ENCODE measurements around the gene CYP3A7.
"Not testable (repeated sequence)": the region's sequence is repeated elsewhere in the genome, so short reads cannot be mapped to it uniquely, and the experiment has no call there.

CYP3A7 gene

DNA sequence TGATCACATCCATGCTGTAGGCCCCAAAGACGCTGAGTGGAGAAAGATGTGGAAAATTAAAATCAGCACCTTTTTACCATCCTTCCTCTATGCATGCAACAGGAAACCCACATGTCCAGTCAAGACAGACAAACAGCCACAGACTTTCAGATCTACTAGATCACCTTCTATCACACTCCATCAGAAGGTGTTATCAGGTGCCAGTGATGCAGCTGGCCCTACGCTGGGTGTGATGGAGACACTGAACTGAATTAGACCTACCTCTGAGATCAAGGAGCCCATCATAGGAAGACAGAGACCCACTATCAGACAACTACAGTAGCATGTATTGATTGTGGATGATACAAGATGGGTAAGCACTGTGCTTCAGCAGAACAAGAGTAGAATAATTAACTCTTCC lies 33.5 kb upstream of the CYP3A7 start:
- Histone ChIP-seq H3K9me3 (ENCODE audit: low read depth, low read length) (no peaks in the 10 kb centered on the region), H3K4me3 (no peak overlapping the region), H3K9ac (ENCODE audit: insufficient read length) (no peak overlapping the region), H3K27ac (no peak overlapping the region), H3K36me3 (ENCODE audit: insufficient read depth, low read length) (no peaks in the 10 kb centered on the region)
- TF ChIP-seq POLR2AphosphoS5 (IDR thresholded peaks at IDR 0.05; ENCODE audit: borderline replicate concordance, low read depth, low read length): no peak
- TF ChIP-seq FOXP2 (optimal IDR thresholded peaks at IDR 0.05; ENCODE audit: control extremely low read depth, extremely low read length, insufficient read depth): no peak
- TF ChIP-seq EZH2 (IDR thresholded peaks at IDR 0.05): no peak
- no peak for DNase-seq (ENCODE audit: low read depth, low spot score)

DNA sequence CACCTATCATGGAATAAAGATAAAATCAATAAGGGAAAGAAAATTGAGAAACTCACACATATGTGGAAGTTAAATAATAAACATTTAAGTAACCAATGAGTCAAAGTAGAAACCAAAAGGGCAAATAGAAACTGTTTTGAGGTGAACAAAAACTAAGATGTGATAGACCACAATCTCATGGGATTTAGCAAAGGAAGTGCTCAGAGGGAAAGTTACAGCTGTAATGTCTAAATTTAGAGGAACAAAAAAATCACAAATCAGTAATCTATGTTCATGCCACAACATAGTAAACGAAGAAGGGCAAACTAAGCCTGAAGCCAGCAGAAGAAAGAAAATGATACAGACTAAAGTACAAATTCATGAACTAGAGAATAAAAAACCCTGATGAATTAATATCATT lies 32.7 kb upstream of the CYP3A7 start:
- H3K9ac ChIP-seq (ENCODE audit: insufficient read length): no peak overlapping the region
- no peaks in the 10 kb centered on the region for H3K36me3 ChIP-seq (ENCODE audit: insufficient read depth, low read length)
- DNase-seq (ENCODE audit: low read depth, low spot score): no peak
- TF ChIP-seq EZH2 (IDR thresholded peaks at IDR 0.05) (no peak), FOXP2 (optimal IDR thresholded peaks at IDR 0.05; ENCODE audit: control extremely low read depth, extremely low read length, insufficient read depth) (no peak), POLR2AphosphoS5 (IDR thresholded peaks at IDR 0.05; ENCODE audit: borderline replicate concordance, low read depth, low read length) (no peak)
- no peak overlapping the region for H3K27ac ChIP-seq
- no peak overlapping the region for H3K4me3 ChIP-seq
- no peaks in the 10 kb centered on the region for H3K9me3 ChIP-seq (ENCODE audit: low read depth, low read length)

DNA sequence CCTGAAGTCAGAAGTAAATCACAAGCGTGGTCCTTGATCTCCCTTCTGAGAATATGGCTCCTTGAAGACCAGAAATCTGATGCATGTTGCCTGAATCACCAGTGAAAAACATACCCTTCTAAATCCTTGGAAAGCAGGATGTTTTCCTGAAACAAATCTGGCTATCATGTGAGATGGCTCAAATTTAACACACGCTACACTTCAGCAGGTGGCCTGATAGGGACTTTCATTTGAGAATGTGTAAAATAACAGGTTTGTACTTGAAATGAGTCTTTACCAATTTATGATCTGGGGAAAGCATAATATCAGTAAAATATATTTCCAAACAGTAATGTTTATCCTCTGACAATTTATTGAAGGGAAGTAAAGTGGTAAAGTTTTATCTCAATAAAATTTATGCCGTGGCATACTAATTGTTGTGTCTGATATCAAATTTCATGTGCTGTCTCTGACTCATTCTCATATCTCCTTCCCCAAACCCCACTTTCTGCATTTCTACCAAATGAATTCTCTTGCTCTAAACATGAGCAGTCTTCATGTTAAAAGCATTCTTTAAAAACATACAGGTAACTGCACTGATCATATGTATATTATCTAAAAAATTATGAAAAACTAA lies 31.6 kb upstream of the CYP3A7 start:
- H3K4me3 ChIP-seq: no peak overlapping the region
- no peak overlapping the region for H3K27ac ChIP-seq
- TF ChIP-seq EZH2 (IDR thresholded peaks at IDR 0.05) (no peak), POLR2AphosphoS5 (IDR thresholded peaks at IDR 0.05; ENCODE audit: borderline replicate concordance, low read depth, low read length) (no peak), FOXP2 (optimal IDR thresholded peaks at IDR 0.05; ENCODE audit: control extremely low read depth, extremely low read length, insufficient read depth) (no peak)
- H3K9me3 ChIP-seq (ENCODE audit: low read depth, low read length): no peaks in the 10 kb centered on the region
- no peak overlapping the region for H3K9ac ChIP-seq (ENCODE audit: insufficient read length)
- H3K36me3 ChIP-seq (ENCODE audit: insufficient read depth, low read length): no peaks in the 10 kb centered on the region
- no peak for DNase-seq (ENCODE audit: low read depth, low spot score)

DNA sequence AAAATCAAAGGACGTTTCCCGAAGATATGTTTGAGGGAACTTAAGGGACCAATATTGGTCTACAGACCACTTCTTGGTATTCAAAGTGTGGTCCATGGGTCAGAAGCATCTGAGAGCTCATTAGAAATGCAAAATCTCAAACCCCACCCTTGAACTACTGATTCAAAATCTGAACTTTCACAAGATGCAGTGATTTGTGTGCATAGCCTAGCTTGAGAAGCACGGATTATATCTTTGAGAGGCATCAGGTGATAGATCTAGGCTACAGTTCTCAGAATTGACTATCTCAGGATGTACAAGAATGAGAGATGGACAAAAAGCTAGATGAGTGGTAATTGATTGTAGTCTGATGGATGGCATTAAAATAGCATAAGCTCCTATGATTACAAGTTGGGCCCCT lies 29.5 kb upstream of the CYP3A7 start:
- DNase-seq (ENCODE audit: low read depth, low spot score): no peak
- TF ChIP-seq FOXP2 (optimal IDR thresholded peaks at IDR 0.05; ENCODE audit: control extremely low read depth, extremely low read length, insufficient read depth) (no peak), POLR2AphosphoS5 (IDR thresholded peaks at IDR 0.05; ENCODE audit: borderline replicate concordance, low read depth, low read length) (no peak), EZH2 (IDR thresholded peaks at IDR 0.05) (no peak)
- no peaks in the 10 kb centered on the region for H3K9me3 ChIP-seq (ENCODE audit: low read depth, low read length)
- no peaks in the 10 kb centered on the region for H3K36me3 ChIP-seq (ENCODE audit: insufficient read depth, low read length)
- no peak overlapping the region for H3K9ac ChIP-seq (ENCODE audit: insufficient read length)
- H3K4me3 ChIP-seq: no peak overlapping the region
- no peak overlapping the region for H3K27ac ChIP-seq

DNA sequence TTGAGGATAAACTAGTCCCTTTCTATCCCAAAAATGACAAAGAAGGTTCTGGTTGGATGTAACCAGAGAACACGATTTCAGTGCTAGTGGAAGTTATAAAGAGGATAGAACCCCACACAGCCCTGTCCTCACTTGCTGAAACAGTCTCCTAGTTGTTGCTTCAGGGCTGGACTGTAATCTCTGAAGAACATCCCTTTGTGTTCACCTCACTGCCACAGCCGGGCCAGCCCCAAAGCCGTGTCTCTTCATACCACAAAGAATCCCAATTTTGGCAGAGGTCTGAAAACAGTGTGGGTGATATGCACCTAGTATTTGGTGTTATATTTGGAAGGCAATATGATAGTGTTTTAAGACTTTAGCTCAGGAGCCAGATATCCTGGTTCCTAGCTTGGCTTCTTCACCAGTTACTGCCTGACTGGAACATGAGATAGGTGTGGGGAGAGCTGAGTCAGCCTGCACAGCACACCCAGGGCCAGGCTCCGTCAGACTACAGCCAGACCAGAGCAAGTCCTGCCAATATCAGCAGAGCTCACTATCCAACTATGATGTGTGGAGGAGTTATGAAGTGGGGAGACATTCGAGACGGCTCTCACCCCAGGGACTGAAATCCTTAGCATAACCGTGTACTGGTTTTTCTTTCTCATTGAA lies 27.8 kb upstream of the CYP3A7 start:
- H3K4me3 ChIP-seq: no peak overlapping the region
- TF ChIP-seq FOXP2 (optimal IDR thresholded peaks at IDR 0.05; ENCODE audit: control extremely low read depth, extremely low read length, insufficient read depth): no peak
- no peak for TF ChIP-seq POLR2AphosphoS5 (IDR thresholded peaks at IDR 0.05; ENCODE audit: borderline replicate concordance, low read depth, low read length)
- TF ChIP-seq EZH2 (IDR thresholded peaks at IDR 0.05): no peak
- H3K27ac ChIP-seq: no peak overlapping the region
- H3K9ac ChIP-seq (ENCODE audit: insufficient read length): no peak overlapping the region
- H3K9me3 ChIP-seq (ENCODE audit: low read depth, low read length): no peaks in the 10 kb centered on the region
- H3K36me3 ChIP-seq (ENCODE audit: insufficient read depth, low read length): no peaks in the 10 kb centered on the region
- DNase-seq (ENCODE audit: low read depth, low spot score): no peak

DNA sequence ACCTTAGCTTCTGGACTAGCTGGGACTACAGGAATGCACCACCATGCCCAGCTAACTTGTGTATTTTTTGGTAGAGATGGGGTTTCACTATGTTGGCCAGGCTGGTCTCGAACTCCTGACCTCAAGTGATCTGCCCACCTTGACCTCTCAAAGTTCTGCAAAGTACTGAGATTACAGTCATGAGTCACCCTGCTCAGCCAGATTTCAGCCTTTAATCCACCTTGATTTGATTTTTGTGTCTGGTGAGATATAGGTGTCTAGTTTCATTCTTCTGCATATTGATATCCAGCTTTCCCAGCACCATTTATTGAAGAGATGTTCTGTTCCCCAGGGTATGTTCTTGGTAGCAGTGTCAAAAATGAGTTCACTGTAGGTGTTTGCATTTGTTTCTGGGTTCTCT lies 20.1 kb upstream of the CYP3A7 start:
- no peak overlapping the region for H3K4me3 ChIP-seq
- TF ChIP-seq POLR2AphosphoS5 (IDR thresholded peaks at IDR 0.05; ENCODE audit: borderline replicate concordance, low read depth, low read length): no peak
- no peak for TF ChIP-seq EZH2 (IDR thresholded peaks at IDR 0.05)
- no peak for TF ChIP-seq FOXP2 (optimal IDR thresholded peaks at IDR 0.05; ENCODE audit: control extremely low read depth, extremely low read length, insufficient read depth)

DNA sequence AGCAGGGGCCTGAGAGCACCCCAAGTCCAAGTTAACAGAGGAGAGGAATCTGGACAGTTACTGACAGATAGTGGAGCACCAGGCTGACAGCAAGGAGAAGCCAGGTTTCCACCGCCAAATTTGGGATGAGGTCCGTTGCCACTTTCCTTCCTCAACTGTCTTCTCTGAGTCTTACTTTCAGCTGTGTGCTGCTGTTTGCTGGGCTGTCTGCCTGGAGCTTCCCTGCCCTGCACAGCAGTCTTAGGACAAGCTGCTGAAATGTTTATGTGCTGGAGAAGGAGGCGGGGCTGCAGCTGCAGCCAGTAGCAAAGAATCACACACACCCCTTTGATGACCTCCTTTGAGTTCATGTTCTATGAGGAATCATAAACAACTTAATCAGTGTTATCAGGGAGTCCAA lies 17.4 kb upstream of the CYP3A7 start:
- Histone ChIP-seq H3K9ac (ENCODE audit: insufficient read length) (no peak overlapping the region), H3K4me3 (no peak overlapping the region), H3K27ac (no peak overlapping the region), H3K36me3 (ENCODE audit: insufficient read depth, low read length) (no peaks in the 10 kb centered on the region), H3K9me3 (ENCODE audit: low read depth, low read length) (no peaks in the 10 kb centered on the region)
- TF ChIP-seq FOXP2 (optimal IDR thresholded peaks at IDR 0.05; ENCODE audit: control extremely low read depth, extremely low read length, insufficient read depth): no peak
- TF ChIP-seq EZH2 (IDR thresholded peaks at IDR 0.05): no peak
- no peak for TF ChIP-seq POLR2AphosphoS5 (IDR thresholded peaks at IDR 0.05; ENCODE audit: borderline replicate concordance, low read depth, low read length)
- no peak for DNase-seq (ENCODE audit: low read depth, low spot score)

More for the DNA sequence above, 20.1 kb upstream of the CYP3A7 start:
- H3K36me3 ChIP-seq (ENCODE audit: insufficient read depth, low read length): no peaks in the 10 kb centered on the region
- no peaks in the 10 kb centered on the region for H3K9me3 ChIP-seq (ENCODE audit: low read depth, low read length)
- DNase-seq (ENCODE audit: low read depth, low spot score): no peak
- no peak overlapping the region for H3K27ac ChIP-seq
- no peak overlapping the region for H3K9ac ChIP-seq (ENCODE audit: insufficient read length)

DNA sequence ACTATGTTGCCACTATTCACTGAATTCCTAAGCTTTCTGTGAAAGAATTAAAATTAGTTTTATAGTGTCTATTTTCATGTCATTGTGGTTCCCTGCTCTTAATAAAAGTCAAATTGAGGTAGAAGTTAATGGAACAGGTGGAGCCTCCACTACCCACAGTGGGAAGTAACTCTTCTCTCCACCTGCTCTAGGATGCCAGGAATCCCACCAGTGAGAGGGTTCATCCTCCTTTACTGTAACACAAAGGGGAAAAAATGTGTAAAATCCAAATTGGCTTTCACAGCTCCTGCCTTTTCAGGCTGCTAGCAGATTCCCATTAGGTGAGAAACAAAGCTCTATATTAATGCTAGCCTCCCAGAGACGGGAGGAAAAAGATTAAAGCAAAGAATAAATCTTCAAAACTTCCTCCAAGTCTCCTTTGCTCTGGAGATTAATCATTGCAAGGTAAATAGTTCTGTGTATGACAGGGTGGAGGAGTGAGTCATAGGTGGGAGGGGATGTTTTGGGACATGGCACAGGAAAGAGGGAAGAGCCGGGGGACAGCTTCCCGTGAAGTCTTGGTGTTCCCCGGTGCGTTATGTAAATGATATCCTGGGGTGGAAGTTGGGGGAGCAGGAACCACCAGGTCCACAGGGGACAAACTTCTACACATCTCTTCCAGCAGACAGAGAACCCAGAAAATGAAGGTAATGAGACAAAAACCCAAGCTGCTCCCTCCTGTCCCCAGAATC lies 16.5 kb upstream of the CYP3A7 start:
- not testable (repeated sequence) for H3K4me3 ChIP-seq; H3K9ac ChIP-seq (ENCODE audit: insufficient read length); H3K27ac ChIP-seq; H3K36me3 ChIP-seq (ENCODE audit: insufficient read depth, low read length); DNase-seq (ENCODE audit: low read depth, low spot score); H3K9me3 ChIP-seq (ENCODE audit: low read depth, low read length)
